Measurements from ENCODE around the gene TBC1D22A.

Gene TBC1D22A

GRCh38 chr22:46902998-46903916, 140.8 kb downstream of the TBC1D22A start:
- no peak for DNase-seq
- TF ChIP-seq POLR2A (IDR thresholded peaks at IDR 0.05; ENCODE audit: low read length) (no peak), GATA1 (IDR thresholded peaks at IDR 0.05; ENCODE audit: low read depth, low read length) (no peak)

DNA sequence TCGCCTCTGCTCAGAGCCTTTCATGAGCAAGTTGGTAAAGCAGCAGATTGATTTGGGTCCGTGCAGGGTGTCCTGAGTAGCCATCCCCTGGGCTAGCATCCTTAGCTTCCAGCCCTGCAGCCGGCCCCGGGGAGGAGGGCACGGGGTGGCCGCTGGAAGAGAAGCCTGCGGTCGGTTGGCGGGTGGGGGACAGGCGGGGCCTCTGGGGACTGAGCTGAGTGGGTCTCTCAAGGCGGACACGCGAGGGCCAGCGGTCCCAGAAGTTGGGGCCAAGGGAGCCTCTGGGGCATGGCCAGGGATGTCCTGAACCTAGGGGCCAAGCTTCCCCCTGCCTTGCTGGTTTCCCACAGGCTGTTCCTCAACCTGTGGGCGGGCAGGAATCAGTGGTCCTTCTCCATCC, 143.0 kb downstream of the TBC1D22A start:
- TF ChIP-seq POLR2A (IDR thresholded peaks at IDR 0.05; ENCODE audit: low read length) (no peak), GATA1 (IDR thresholded peaks at IDR 0.05; ENCODE audit: low read depth, low read length) (no peak)
- DNase-seq = no peak

DNA sequence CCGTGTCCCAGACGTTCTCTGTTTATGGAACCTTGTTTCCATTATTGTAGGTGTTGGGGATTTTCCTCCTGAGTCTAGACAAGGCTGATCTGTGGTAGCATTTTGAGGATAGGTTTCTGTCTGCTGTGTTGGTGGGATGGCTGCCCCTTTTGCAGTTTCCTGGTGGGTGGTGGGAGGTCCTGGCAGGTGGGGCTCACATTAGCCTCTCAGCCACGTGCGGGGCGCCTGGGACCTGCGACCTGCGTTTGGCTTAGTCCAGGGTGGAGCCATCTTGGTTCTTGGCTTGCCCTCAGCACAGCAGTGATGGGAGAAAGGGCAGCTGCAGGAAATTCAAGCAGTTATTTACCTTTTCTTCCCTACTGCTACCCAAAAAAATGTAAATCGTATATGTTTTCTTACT, 143.4 kb downstream of the TBC1D22A start:
- TF ChIP-seq POLR2A (IDR thresholded peaks at IDR 0.05; ENCODE audit: low read length) (no peak), GATA1 (IDR thresholded peaks at IDR 0.05; ENCODE audit: low read depth, low read length) (no peak)
- no peak for DNase-seq

DNA sequence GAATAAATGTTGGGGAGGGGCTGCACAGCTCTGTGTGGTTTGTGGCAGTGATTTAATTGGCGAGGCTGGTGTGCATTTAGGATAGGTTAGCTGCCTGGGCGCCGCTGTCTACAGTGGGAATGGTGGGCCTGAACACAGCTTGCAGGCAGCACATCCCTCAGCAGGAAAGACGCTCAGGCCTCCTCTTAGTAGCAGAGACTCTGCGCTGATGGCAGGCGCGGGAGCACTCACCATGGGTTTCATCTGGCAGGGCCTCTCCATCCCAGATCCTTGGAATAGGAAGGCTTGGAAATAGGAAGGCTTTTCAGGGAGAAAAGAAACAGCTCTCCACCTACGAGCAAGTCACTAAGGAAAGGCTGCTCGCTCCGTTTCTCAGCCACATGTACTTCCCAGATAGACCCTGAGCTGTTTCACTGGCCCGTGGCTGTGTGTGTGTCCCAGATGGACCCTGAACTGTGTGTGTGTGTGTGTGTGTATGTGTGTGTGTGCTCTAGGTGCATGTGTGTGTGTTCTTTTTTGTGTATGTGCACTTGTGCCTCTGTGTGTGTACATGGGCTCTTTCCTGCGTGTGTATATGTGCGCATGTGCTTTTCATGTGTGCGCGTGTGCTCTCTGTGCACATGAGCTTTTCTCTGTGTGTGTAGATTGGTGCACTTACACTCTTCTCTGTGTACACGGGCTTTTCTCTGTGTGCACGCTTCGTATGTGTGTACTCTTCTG, 144.0 kb downstream of the TBC1D22A start:
- TF ChIP-seq GATA1 (IDR thresholded peaks at IDR 0.05; ENCODE audit: low read depth, low read length) (no peak), POLR2A (IDR thresholded peaks at IDR 0.05; ENCODE audit: low read length) (no peak)

DNA sequence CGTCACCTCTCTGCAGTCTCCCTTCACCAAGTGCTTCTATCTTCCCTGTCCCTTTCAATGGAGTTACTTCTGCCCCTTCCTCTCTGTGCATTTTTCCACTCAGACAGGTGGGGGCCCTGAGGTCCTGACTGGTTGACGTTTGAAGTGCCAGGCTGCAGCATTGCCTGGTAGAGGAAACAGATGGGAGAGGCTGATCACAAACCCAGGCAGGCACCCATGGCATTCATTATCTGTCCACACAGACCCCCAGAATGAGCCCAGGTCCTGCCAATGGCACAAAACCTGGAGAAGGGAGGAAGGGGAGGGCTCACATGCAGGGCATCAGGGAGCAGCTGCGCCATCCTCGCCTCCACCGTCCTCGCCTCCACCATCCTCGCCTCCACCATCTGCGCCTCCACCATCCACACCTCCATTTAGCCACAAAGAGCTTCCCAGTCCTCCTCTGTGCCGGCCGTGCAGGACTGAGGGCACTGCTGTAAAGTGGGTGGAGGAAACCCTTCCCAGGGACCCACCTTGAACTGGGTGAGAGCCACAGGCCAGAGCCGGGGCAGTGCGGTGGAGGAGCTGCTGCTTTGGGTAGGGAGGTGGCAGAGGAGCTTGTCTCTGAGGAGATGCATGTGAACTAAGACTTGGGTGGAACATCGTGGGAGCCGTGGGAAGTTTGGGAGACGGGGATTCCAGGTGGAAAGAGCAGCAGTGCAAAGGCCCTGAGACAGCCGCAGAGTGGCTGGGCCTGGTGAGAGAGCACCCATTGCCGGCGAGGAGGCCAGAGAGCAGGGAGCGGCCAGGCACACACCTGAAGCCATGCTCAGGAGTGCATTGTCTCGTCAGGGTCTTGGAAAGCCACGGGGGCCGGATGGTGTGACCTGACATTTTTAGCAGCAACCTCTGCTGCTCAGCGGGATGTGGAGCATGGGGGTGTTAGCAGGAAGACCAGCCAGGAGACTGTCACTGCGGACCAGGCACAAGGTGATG, 145.1 kb downstream of the TBC1D22A start:
- TF ChIP-seq GATA1 (IDR thresholded peaks at IDR 0.05; ENCODE audit: low read depth, low read length) (no peak), POLR2A (IDR thresholded peaks at IDR 0.05; ENCODE audit: low read length) (no peak)
- no peak for DNase-seq

More for the DNA sequence above, 144.0 kb downstream of the TBC1D22A start:
- no peak for DNase-seq

DNA sequence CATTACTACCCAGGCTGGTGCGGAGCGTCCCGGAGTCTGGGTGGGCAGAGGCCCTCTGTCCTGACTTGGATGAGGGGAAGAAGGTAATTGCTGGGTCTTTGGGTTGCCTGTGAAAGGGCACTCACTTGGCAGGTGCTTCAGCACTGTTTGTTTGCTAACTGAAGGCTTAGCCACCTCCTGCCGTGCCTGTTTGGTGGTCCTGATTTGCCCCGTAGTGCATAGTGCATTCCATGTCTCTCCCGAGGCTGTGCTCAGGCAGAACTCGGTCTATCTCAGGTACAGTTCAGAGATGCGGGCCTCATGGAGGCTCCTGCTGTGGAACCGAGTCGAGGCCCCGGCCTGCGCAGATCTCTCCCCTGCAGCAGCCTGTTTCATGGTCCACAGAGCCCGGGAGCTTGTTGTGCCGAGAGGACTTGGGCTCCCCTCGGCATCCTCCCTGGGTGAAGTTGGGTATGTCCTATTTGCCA, 146.2 kb downstream of the TBC1D22A start:
- DNase-seq = no peak
- TF ChIP-seq POLR2A (IDR thresholded peaks at IDR 0.05; ENCODE audit: low read length) (no peak), GATA1 (IDR thresholded peaks at IDR 0.05; ENCODE audit: low read depth, low read length) (no peak)

- DNase-seq = no peak
- no peak for TF ChIP-seq POLR2A (IDR thresholded peaks at IDR 0.05; ENCODE audit: low read length)
- TF ChIP-seq GATA1 (IDR thresholded peaks at IDR 0.05; ENCODE audit: low read depth, low read length) = no peak
Observed at GRCh38 chr22:46909237-46910030, 147.0 kb downstream of the TBC1D22A start.

DNA sequence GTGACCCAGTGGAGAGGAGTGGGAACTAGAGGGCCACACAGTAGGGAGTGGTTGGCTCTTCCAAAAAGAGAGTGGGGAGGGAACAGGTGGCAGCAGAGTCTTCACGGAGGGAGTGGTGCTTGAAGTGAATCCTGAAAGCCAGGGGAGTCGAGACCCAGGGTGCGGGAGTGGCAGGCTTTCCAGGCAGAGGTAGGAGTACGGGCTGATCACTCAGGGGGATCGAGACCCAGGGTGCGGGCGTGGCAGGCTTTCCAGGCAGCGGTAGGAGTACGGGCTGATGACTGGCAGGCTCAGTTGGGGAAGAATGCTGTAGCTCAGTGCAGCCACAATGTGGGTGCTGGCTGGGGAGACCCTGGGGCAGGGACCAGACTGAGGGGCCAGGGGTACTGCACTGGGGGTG, 148.2 kb downstream of the TBC1D22A start:
- no peak for TF ChIP-seq POLR2A (IDR thresholded peaks at IDR 0.05; ENCODE audit: low read length)
- TF ChIP-seq GATA1 (IDR thresholded peaks at IDR 0.05; ENCODE audit: low read depth, low read length) = no peak
- no peak for DNase-seq

DNA sequence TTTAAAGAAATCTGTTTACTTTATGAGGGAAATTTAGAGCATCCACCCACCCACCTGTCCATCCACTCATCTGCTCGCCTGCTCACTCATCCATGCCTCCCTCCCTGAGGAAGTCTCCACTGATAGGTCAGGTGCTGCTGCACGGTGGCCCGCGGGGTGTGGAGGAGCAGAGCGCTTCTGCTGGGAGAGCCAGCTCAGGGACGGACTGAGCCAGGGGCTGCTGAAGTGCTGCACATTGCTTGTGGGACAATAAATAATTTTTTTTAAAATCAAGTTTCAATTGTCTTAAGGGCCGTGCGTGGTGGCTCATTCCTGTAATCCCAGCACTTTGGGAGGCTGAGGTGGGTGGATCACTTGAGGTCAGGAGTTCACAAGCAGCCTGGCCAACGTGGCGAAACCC, 148.9 kb downstream of the TBC1D22A start:
- DNase-seq = no peak
- TF ChIP-seq GATA1 (IDR thresholded peaks at IDR 0.05; ENCODE audit: low read depth, low read length) (no peak), POLR2A (IDR thresholded peaks at IDR 0.05; ENCODE audit: low read length) (no peak)

DNA sequence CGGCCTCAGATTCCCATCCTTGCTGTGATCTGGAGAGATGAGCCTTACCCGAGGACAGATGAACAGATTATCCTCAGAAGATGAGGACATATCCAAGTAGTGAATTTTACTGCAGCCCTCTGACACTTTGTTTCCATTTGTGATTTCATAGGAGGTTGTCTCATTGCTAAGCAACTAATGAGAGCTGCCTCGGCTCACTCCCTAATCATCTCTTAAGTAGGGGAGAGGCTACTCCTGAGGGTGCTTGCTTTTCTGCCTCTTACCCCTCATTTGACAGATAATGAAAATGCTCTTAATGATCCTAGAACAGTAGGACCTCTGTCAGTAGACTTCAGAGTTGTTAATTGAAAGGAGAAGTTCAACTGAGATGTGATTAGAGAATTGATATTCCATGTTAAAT, 150.9 kb downstream of the TBC1D22A start:
- no peak for TF ChIP-seq POLR2A (IDR thresholded peaks at IDR 0.05; ENCODE audit: low read length)
- TF ChIP-seq GATA1 (IDR thresholded peaks at IDR 0.05; ENCODE audit: low read depth, low read length) = no peak
- no peak for DNase-seq

DNA sequence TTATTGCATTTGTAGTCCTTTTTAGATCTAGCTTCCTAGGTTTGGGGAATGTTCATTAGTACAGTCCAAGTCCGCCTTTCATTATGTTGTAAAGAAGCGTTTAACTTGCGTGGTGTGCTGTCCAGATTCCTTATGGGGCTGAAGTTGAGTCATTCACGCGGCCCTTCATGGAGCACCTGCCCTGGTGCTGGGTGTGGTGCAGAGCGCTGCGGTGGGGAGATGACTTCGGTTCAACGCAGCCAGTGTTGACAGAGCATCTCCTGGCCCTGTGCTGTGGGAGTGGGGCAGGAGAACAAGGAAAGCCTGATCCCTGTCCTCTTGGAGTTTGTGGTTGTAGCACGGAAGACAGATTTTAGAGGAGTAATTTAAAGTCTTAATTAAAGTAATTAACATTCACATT, 152.0 kb downstream of the TBC1D22A start:
- no peak for DNase-seq
- no peak for TF ChIP-seq POLR2A (IDR thresholded peaks at IDR 0.05; ENCODE audit: low read length)
- TF ChIP-seq GATA1 (IDR thresholded peaks at IDR 0.05; ENCODE audit: low read depth, low read length) = no peak

GRCh38 chr22:46914916-46915894, 152.8 kb downstream of the TBC1D22A start:
- DNase-seq = no peak
- TF ChIP-seq GATA1 (IDR thresholded peaks at IDR 0.05; ENCODE audit: low read depth, low read length) (no peak), POLR2A (IDR thresholded peaks at IDR 0.05; ENCODE audit: low read length) (no peak)
